UCSD-AML1 (cell line): ENCODE data around the gene SH3BP2.

Source experiments
- DNase-seq: peaks from one replicate; lab custom pipeline; 2025; ENCODE audit not compliant: unreplicated experiment; lab: John Stamatoyannopoulos, UW

The SH3BP2 gene

DNA sequence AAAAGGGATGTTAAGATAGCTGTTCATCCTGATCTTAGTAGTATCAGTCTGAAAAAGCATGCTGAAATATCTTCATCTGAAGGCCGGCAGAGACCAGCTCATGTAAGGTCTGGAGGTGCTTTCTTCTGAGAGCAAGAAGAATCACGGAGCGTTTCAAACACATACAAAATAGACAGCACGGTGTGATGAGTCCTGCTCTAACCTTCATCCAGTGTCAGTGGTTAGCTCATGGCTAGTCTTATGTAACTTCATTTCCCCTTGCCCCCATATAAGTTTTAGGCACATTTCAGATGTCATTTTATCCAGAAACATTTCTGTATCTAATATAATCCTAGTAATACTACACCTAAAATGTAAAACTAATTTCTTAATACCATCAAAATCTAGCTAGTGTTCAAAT is 78.6 kb downstream of the SH3BP2 start:
- no peak for DNase-seq

DNA sequence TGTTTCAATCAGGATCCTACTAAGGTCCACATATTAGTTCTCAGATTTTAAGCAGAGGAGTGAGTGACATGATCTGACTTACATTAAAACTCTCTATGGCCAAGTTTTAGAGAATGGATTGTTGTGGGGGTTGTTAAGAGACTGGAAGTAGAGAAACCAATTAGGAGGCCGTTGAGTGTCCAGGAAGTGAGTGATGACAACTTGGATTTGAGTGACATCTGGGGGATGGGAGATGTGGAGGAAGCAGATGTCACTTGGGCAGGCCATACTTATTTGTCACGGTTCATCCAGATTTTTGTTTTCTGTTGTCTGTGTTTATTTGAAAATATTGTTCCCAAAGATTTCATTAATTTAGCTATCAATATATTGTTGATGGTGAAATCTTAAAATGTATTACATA is 79.0 kb downstream of the SH3BP2 start:
- no peak for DNase-seq

DNA sequence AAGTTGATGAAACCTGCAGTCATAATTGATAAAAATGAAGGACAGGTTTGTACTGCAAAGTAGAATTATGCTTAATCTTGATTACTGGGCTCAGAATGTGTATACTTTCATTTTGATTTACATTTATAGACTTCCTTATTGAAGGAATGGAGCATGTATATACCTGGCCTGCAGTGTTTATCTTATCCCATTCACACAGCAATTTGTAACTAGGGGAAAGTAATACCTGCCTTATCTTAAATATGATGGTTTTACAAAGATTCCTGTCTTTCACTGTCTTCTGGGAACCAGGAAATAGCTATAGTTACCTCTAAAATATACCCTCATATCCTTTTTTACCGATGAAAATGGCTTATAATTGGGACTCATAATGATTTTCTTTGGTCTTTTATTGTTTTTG is 80.4 kb downstream of the SH3BP2 start:
- no peak for DNase-seq

DNA sequence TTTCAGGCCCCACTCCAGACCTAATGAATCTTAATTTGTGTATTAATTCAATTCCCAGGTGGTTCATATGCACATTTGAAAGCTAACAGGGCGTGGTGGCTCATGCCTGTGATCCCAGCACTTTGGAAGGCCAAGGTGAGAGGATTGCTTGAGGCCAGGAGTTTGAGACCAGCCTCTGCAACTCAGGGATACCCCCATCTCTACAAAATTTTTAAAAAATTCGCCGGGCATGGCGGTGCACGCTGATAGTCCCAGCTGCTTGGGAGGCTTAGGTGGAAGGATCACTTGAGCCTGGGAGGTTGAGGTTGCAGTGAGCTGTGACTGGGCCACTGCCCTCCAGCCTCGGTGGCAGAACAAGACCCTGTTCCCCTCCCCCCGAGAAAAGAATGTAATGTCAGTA is 82.0 kb downstream of the SH3BP2 start:
- DNase-seq = no peak

DNA sequence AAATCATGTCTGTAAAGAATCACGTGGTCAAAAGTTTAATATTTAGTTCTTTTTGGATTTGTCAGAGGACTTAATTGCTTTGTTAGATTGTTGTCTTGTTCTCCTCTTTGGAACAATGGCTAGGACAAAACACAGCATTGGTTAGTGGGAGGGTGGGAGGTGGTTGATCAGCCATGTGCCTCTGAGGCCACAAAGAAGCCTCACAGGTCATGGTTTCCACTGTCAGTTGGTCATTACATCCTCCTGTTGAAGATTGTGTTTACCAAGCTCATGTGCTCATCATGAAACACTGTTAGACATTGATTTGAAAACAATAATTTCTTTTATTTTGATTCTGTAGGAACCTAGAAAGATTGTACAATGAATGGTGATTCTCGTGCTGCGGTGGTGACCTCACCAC is 82.7 kb downstream of the SH3BP2 start:
- DNase-seq = no peak

DNA sequence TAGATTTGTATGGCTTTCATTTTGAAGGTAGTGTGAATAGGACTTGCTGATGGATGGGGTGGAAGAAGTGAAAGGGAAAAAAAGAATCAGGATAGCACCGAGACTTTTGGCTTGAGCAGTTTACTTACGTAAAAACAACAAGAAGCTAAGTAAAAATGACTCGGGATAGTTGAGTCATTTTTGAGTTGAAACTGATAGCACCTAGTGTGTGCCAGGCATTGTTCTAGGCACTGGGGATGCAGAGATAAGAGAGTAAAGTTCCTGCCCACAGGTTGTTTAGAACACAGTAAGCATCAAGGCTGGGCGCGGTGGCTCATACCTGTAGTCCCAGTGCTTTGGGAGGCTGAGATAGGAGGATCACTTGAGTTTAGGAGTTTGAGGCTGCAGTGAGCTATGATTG is 85.5 kb downstream of the SH3BP2 start:
- DNase-seq = no peak

DNA sequence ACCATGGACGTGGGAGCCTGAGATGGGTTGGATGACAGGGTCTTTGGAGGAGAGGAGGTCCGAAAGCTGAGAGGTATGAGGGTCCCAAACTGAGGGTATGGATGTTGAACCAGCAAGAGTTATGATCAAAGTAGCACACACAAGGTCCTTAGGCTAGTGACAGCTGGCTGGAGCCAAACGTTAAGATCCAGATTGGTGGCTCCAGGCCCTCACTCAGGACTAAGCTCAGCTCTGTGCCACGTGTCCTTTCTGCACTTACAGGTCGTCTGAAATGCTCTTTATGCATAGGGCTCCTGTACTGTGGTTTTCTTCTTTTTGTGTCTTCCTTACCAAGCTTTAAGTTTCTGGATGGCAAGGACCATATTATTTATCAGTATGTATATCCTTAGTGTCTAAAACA is 86.1 kb downstream of the SH3BP2 start:
- no peak for DNase-seq

DNA sequence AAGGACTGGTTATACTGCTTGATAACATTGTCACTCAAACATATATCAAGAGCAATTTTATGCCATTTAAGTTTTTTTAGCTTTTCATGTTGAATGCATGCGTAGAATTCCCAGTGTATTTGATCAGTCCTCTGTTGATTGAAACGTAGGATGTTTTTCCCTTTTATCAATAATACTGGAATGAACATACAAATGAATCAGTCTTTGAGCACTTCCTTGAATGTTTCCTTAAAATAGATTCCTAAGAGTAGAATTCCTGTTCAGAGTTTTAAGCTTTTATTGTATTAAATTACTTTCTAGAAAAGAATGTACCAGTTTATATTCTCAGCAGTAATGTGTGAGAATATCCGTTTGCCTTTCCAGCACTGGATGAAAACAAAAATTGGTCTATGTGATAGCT is 88.5 kb downstream of the SH3BP2 start:
- no peak for DNase-seq

DNA sequence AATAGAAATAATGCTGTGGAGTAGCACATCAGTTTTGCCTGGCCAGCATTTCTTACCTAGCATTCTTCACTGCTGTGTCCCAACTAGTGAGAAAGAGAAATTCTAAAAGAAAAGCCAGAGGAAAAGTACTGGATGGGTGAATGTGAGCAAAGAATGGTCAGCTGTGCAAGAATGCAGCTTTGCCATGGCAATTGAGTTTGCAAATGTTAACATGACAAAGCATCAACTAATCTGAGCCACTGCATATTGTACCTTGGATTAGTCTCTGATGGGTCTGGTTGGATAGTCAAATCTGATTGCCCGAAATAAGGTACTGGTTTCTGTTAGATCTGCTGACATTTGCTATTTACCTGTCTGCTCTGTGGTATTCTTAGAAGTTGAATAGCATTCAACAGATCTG is 89.5 kb downstream of the SH3BP2 start:
- no peak for DNase-seq

DNA sequence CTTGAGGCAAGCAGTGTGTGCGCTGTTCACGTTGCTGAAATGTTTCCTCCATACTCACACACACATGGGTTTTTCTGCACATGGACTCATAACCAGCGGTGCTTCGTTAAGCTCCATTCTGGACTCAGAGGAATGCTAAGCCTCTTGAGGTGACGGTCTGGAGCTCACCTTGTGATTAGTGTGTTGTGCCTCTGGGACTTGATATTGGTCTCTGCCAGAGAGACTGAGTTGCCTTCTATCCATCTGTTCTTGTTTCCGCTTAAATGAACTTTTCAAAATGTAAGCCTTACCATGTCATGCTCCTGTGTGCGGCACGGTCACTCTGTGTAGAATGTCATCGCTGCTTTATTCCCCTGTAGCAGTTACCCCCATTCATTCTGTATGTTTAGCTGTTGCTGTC is 93.3 kb downstream of the SH3BP2 start:
- no peak for DNase-seq

DNA sequence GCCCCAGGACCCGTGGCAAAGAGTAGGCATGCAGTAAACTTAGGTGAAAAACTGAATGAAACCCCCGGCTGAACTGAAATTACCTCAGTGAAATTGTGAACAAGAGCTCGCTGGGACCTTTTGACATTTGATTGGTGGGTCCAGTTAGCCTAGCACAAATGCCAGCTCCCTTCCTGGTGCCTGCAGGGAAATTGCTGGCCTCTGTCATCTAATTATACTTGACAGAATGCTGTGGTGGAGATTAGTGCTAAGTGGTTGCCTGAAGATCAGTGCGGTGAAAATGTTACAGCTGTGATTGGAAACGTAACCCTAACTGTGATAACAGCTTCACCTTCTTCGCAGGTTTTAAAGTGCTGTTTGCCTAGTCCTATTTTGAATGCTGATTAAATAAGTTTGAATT is 93.7 kb downstream of the SH3BP2 start:
- no peak for DNase-seq

DNA sequence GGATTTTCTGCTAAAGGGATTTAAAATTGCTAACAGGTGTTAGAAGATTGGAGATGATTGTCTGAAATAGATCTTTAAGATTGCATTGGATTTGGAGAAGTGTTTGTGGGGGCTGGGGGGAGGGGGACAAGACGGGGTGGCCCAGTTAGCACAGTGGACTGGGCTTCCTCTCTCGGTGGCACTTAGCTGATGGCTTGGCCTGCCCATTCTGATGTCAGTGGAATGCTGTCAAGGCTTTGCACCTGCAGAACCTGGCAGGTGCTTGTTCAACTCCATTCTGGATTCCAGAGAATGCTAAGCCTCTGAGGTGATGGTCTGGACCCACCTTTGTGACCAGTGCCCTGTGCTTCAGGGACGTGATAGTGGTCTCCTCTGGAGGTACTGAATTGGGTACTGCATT is 94.5 kb downstream of the SH3BP2 start:
- DNase-seq = no peak

DNA sequence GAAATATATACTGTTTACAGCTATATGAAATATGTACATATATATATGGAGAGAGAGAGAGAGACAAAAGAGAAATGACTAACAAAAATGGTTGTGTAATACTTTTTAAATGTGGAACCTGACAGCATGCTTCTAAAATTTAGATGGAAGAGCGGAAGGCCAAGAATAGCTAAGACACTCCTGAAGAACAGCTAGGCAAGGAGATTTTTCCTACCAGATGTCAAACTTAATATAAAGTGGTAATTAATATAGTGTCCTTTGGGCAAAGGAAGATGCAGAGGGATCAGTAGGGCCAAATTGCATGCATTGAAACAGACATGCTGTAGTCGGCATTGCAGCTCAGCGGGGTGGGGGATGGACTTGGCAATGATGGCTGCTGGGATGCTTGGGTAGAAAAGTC is 96.0 kb downstream of the SH3BP2 start:
- DNase-seq = no peak
